GM19238 (cell line): ENCODE data around the gene LONRF2.
A peak's percentile ranks its signal among the peaks of the same experiment; 100 is the strongest.

Experiments
- DNase-seq: peaks from one replicate; pipeline ENCODE4 v3.0.0; 2011; ENCODE audit warnings: low spot score; ENCODE audit not compliant: insufficient read length

The LONRF2 gene

GRCh38 chr2:100276716-100277115, 45.6 kb downstream of the LONRF2 start:
- no peak for DNase-seq

GRCh38 chr2:100275200-100275589, 47.1 kb downstream of the LONRF2 start:
- no peak for DNase-seq

DNA sequence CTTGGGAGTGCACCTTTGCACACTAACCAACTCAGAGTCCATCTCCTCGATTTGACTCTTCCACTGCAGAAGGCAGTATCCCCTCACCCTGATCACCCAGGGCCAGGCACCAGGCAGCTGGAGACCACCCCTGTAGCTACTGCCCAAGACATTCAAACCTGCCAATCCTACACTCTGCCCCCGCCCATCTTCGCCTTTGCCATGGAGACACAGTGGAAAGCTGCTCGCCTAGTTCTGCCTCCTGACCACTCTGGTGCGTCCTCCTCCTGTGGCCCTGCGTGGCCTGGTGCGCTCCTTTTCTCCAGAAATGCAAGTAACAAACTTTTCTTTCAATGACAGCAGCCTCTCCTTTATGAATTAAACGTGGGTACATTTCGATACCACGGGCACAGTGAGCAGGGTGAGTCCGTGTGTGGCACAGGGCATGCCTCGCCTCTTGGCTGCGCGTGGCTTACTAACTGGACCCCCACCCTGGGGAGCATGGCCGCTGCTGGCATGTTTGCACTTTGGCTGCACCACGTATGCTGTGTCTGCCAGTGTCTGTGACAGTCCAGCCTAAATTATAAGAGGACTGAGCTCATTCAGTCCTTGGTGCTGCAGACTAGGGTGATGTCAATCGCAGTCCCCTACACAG, 47.6 kb downstream of the LONRF2 start:
- no peak for DNase-seq

- no peak for DNase-seq
These were observed 48.2 kb downstream of the LONRF2 start for GRCh38 chr2:100274076-100274475.

- no peak for DNase-seq
These were observed 48.9 kb downstream of the LONRF2 start for GRCh38 chr2:100273387-100273786.

DNA sequence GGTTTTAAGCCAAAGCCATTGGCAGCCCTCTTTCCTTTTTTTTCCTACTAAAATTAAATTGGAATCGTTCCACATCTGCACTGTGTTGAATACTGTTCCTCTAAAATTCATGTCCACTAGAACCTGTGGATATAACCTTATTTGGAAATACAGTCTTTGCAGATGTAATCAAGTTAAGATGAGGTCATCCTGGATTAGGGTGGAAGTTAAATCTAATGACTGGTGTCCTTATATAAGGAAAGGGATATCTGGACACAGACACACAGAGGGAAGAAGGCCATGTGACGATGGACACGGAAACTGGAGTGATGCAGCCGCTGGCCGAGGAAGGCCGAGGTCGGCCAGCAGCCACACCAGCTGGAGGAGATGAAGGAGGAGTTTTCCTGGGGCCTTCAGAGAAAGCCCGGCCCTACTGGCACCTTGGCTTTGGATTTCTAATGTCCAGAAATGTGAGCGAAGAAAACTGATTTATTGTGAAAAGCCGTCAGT, 49.4 kb downstream of the LONRF2 start:
- no peak for DNase-seq

DNA sequence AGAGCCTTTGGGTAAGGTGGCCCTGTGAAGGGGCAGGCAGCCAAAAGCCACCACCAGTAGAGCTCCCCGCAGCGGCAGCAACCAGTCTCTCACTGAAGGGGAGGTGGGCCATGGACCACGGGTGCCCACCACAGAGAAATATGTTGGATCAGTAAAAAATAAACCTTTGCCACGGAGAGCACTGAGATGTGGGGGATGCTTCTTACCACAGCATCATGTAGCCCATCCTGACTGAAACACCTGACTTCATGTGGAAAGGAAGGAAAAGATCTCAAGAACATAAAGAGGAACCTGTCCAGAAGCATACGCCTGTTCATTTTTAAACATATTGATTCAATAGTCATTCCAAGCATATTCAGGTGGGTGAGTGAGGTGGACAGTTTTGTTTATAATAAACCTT, 51.1 kb downstream of the LONRF2 start:
- no peak for DNase-seq

DNA sequence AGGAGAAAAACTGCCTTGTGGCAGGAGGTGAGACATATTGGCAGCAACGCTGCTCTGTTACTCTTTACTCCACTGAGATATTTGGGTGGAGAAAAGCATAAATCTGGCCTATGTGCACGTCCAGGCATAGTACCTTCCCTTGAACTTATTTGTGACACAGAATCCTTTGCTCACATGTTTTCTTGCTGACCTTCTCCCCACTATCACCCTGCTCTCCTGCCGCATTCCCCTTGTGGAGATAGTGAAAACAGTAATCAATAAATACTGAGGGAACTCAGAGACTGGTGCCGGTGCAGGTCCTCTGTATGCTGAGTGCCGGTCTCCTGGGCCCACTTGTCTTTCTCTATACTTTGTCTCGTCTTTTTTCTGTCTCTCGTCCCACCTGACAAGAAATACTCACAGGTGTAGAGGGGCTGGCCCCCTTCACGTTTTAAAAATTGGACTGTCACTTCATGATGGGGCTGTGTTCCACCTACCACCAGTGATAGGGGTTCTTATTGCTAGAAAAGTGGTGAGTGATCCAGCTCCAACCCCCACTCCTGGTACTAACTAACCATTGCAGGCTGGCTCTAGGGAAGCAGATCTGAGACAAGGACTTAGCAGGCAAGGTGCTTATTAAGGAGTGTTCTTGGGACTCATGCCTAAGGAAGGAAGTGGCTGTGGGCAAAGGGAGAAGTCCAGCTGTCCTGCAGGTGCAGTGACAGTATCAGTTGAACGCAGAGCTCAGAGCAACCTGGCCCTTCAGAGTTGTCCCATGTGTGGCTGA, 51.7 kb downstream of the LONRF2 start:
- no peak for DNase-seq

DNA sequence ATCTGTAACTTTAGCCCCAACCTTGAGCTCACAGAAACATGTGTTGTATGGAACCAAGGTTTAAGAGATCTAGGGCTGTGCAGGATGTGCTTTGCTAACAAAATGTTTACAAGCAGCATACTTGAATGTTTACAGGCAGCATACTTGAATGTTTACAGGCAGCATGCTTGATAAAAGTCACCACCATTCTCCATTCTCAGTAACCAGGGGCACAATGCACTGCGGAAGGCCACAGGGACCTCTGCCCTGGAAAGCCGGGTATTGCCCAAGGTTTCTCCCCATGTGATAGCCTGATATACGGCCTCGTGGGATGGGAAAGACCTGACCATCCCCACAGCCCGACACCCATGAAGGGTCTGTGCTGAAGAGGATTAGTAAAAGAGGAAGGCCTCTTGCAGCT, 52.4 kb downstream of the LONRF2 start:
- DNase-seq: no peak

GRCh38 chr2:100268986-100269385, 53.3 kb downstream of the LONRF2 start:
- no peak for DNase-seq

DNA sequence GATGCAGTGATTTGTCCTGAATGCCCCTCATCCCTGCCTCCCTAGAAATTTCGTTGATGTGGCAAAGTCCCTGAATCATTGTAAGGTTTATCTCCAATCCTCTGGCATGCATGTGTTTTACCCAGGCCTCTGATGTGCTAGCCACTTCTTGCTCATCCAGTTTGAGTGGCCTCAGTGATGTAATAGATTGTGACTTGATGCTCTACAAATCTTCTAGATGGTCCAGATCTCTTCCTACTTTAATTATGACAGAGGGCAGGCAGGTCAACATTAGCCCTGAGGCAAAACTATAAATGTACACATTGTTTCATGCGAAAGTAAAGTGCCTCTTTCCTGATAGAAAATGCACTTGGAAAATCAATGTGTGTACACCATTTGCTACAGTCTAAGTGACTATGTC, 54.5 kb downstream of the LONRF2 start:
- no peak for DNase-seq

- DNase-seq: no peak
These were observed 56.2 kb downstream of the LONRF2 start for GRCh38 chr2:100266126-100266525.

- DNase-seq: no peak
These were observed 57.1 kb downstream of the LONRF2 start for GRCh38 chr2:100265226-100265625.

DNA sequence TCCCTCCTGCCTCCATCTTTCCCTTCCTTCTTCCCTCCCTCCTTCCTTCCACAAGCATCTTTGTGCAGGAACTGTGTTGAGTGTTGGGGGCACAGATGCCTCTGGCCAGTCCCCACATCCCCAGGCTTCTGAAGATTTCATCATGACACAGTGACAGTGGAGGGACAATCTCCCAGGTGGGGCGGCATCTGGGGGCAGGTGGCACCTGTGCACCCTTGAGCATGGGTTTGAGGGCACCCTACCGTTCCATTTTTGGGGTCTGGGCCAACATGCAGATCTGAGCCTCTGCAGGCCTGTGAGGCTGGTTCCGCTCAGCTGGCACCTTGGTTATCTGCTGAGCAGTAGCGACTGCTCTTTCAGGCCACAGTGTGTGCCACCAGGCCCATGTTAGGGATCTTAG, 57.6 kb downstream of the LONRF2 start:
- no peak for DNase-seq

- DNase-seq: no peak
These were observed 58.2 kb downstream of the LONRF2 start for GRCh38 chr2:100264121-100264520.

DNA sequence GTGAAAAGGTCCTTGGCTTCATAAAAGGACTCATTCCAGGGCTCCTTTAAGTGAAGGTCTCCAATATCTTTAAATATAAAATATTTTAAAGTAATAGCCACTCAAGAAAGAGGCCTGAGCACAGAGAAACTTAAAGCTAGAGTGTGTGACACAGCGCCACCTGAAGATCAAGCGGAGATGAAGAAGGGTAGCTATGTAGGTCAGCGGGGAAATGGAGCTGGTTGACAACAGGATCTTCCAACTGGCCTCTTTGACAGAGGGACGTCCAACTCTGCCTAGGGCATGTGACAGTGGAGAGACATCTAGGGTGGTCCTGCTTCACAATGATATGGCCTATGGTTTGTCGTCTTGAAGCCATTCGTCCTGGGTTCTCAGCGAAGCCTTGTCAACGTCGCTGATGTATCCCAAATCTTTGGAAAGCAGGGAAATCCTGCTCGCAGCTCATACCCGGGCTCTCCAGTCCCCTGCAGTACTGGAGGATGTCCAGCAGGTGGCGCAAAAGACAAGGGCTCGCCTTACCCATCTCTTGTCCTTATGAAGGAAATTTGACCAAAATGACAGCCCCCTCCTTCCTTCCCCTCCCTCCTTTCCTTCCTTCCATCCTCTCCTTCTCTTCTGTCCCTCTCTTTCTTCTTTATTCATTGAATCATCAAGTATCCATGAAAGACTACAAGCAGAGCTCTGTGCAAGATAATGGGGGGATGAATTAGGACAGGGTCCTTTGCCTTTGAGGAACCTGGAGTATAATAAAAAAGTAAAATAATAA, 59.6 kb downstream of the LONRF2 start:
- peak; percentile 50 for DNase-seq

- no peak for DNase-seq
These were observed 60.3 kb downstream of the LONRF2 start for GRCh38 chr2:100262046-100262445.

DNA sequence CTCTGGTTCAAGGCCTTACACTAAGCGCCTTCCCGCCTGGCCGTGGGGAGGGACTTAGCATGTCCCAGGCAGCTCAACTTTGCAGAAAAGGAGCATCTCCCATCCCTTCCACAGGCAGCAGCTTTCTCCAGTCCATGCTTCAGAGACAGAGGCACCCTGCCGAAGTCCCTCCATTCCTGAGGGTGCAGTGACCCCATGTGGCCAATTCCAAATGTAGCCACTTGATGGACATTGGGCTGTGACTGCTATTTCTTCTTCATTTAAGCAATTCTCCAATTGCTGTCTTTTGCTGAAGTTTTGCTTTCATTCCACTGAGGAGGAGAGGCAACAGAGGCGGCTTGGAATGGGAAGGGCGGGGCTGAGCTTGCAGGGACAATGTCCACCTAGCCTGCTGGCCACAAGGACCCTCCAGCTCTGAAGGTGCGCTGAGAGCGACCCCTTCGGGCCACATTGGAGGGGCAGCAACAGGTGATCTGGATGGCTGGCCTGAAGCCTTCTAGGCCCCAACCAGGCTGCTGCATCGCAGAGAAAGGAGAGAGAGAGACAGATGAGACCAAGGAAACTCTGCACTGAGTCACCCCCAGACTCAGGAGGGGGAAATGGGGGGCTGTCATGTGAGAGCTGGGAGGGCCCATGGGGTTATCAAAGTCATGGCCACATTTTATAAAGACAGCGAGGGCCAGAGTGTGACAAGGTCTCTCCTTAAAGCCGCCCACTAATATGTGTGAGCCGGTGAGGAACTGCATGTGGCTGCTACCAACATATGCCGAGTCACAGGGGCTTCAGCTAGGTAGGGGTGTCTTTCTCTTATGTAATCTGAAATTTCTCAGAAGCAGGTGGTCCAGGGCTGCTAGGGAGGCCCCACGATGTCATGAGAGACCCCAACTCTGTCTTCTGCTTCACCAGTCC, 61.3 kb downstream of the LONRF2 start:
- peak; percentile 51 for DNase-seq

- DNase-seq: no peak
These were observed 63.2 kb downstream of the LONRF2 start for GRCh38 chr2:100259106-100259505.

- no peak for DNase-seq
These were observed 64.4 kb downstream of the LONRF2 start for GRCh38 chr2:100257939-100258338.

DNA sequence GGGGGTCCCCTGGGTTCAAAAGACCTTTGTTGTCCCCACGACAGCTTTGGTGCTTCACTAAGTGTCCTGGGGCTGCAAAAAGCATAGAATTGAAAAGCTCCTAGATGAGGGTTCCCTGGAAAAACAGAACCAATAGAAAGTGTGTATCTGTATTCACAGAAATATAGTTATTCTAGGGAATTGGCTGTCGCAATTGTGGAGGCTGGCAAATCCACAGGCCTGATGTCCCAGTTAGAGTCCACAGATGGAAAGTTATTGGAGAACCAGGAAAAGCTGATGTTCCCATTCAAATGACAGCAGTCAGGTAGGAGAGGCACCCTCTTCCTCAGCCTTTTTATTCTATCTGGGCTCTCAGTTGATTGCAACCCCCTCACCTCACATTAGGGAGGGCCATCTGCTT, 65.5 kb downstream of the LONRF2 start:
- DNase-seq: no peak
